BE2C (cell line): ENCODE measurements around the gene SYT3.

ENCODE experiments used
- DNase-seq: peaks from one replicate; pipeline ENCODE4 v3.0.0-alpha.2; 2020
- H3K27me3 ChIP-seq: fragments of 250-450 bp; sonication (Bioruptor Pico); 2 replicates; pipeline ENCODE4 v1.5.1; 2020; ENCODE audit warnings: mild to moderate bottlenecking
- H3K36me3 ChIP-seq: fragments of 250-450 bp; sonication (Bioruptor Pico); 2 replicates; pipeline ENCODE4 v1.5.1; 2020; ENCODE audit warnings: mild to moderate bottlenecking
- H3K4me1 ChIP-seq: fragments of 250-450 bp; sonication (Bioruptor Pico); 2 replicates; pipeline ENCODE4 v1.5.1; 2020
- H3K4me3 ChIP-seq: 2 replicates; pipeline ENCODE4 v1.5.1; 2011; ENCODE audit warnings: low read depth, low read length
- H3K9me3 ChIP-seq: fragments of 250-450 bp; sonication (Bioruptor Pico); 2 replicates; pipeline ENCODE4 v1.5.1; 2020
- TF ChIP-seq, protein P1 (sequence below): IDR thresholded peaks from 2 replicates; pipeline ENCODE4 v1.5.1; 2012; ENCODE audit warnings: mild to moderate bottlenecking, low read depth, low read length

Gene SYT3

DNA sequence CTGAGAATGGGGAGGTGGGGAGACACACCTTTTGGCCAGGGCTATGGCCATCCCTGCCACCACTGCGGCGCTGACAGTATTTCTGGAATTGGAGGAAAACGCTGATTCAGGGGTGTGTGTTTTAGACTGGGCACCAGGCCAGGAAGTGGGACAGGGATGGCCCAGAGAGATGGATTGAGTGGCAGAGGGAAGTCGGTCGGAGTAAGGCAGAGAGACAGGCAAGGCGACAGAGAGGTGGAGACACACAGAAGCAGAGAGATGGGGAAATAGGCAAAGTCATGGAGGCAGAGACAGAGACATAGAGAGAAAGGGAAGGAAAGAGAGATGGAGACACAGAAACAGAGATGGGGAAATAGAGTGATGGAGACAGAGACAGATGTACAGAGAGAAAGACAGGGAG is 5.4 kb upstream of the SYT3 start:
- no peaks in the 10 kb centered on the region for H3K4me1 ChIP-seq
- H3K9me3 ChIP-seq = no peaks in the 10 kb centered on the region
- peaks cover 24% of the 10 kb centered on the region for H3K27me3 ChIP-seq
- H3K36me3 ChIP-seq = no peaks in the 10 kb centered on the region
- TF ChIP-seq, protein P1, sequence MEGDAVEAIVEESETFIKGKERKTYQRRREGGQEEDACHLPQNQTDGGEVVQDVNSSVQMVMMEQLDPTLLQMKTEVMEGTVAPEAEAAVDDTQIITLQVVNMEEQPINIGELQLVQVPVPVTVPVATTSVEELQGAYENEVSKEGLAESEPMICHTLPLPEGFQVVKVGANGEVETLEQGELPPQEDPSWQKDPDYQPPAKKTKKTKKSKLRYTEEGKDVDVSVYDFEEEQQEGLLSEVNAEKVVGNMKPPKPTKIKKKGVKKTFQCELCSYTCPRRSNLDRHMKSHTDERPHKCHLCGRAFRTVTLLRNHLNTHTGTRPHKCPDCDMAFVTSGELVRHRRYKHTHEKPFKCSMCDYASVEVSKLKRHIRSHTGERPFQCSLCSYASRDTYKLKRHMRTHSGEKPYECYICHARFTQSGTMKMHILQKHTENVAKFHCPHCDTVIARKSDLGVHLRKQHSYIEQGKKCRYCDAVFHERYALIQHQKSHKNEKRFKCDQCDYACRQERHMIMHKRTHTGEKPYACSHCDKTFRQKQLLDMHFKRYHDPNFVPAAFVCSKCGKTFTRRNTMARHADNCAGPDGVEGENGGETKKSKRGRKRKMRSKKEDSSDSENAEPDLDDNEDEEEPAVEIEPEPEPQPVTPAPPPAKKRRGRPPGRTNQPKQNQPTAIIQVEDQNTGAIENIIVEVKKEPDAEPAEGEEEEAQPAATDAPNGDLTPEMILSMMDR = no peak
- DNase-seq = no peak
- H3K4me3 ChIP-seq = no peak overlapping the region

DNA sequence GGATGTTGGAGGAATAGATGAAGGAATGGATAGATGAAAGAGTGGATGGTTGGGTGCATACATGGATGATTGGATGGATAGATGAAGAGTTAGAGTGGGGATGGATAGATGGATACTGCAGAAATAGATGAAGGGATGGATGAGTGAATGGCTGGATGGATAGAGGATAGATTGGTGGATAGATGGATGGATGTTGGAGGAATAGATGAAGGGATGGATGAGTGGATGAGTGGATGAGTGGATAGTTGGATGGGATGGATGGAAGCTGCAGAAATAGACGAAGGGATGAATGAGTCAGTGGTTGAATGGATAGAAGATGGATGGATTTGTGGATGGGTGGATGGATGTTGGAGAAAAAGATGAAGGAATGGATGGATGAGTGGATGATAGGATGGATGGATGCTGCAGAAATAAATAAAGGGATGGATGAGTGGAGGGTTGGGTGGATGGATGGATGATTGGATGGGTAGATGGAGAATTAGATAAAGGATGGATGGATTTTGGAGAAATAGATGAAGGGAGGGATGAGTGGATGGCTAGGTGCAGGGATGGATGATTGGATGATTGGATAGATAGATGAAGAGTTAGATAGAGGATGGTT is 4.7 kb upstream of the SYT3 start:
- Histone ChIP-seq H3K9me3 (no peaks in the 10 kb centered on the region), H3K4me3 (no peak overlapping the region), H3K4me1 (no peaks in the 10 kb centered on the region), H3K27me3 (peaks cover 24% of the 10 kb centered on the region), H3K36me3 (no peaks in the 10 kb centered on the region)
- TF ChIP-seq, protein P1 = no peak
- no peak for DNase-seq

DNA sequence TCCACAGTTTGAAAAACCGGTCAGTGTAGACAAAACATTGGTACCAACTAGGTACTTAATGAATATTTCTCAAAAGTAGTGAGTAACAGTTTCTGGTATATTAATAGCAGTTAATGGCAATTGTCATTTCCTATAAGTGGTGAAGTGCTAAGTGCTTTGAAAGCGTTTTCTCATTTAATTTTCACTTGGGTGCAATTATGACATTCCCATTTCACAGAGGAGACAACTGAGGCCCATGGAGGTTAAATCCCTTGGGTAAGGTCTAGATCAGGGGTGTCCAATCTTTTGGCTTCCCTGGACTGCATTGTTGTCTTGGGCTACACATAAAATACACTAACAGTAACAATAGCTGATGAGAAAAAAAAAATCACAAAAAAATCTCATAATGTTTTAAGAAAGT is 687 bp upstream of the SYT3 start:
- H3K36me3 ChIP-seq = no peaks in the 10 kb centered on the region
- TF ChIP-seq, protein P1 = no peak
- no peak overlapping the region for H3K4me3 ChIP-seq
- no peaks in the 10 kb centered on the region for H3K4me1 ChIP-seq
- no peak for DNase-seq
- H3K9me3 ChIP-seq = no peaks in the 10 kb centered on the region
- peaks cover 42% of the 10 kb centered on the region for H3K27me3 ChIP-seq

DNA sequence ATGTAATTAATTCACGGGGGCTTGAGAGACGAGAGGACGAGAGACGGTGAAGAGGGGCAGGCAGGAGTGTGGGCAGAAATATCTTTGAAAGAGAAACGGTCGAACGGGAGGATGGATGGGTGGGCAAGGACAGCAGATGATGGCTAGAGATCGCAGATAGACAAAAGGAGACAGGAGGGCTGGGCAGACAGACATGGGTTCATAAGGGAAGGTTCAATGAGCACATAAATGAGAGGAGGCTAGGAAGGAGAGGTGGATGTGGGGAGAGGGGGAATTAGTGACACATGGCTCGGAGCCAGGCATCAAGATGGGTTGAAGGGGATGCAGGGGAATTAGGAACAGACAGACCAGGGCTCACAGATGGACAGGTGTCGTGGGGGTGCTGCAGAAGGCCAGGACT is 1.1 kb downstream of the SYT3 start:
- H3K9me3 ChIP-seq = no peaks in the 10 kb centered on the region
- peaks cover 28% of the 10 kb centered on the region for H3K27me3 ChIP-seq
- H3K36me3 ChIP-seq = no peaks in the 10 kb centered on the region
- TF ChIP-seq, protein P1 = no peak
- H3K4me3 ChIP-seq = peak overlapping the region; percentile 76
- no peak for DNase-seq
- H3K4me1 ChIP-seq = no peaks in the 10 kb centered on the region

DNA sequence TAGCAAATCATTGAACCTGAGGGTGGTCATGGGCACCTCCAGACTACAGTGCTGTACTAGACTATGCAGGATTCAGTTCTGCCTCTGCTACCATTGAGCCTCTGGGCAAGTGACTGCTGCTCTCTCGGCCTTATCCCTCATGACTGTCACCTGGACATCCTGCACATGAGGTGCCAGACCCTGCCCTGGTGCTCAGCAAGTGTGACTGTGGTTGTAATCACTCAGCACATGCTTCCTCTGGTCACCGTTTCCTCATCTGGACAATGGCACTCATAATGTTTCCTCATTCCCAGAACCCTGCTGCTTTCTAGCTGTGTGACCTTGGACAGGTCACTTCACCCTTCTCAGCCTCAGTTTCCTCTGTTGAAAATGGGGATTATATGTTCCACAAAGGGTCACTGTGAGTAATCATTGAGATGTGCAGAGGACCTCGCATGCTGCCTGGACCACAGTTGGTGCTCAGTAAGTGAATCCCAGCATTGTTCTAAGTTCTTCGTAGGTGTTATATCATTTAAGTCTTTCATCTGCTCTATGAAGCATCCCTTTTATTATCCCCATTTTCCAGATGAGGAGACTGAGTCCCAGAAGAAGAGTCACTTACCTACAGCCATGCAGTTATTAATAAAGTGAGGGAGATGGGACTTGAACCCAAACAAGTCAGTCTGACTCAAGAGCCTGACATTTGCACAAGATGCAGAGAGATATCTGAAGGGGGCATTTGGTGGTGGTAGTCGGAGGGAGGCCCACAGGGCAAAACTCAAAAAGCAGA is 3.2 kb downstream of the SYT3 start:
- Histone ChIP-seq H3K4me3 (no peak overlapping the region), H3K9me3 (no peaks in the 10 kb centered on the region), H3K36me3 (no peaks in the 10 kb centered on the region), H3K4me1 (no peaks in the 10 kb centered on the region), H3K27me3 (peaks cover 18% of the 10 kb centered on the region)
- TF ChIP-seq, protein P1 = no peak
- no peak for DNase-seq

DNA sequence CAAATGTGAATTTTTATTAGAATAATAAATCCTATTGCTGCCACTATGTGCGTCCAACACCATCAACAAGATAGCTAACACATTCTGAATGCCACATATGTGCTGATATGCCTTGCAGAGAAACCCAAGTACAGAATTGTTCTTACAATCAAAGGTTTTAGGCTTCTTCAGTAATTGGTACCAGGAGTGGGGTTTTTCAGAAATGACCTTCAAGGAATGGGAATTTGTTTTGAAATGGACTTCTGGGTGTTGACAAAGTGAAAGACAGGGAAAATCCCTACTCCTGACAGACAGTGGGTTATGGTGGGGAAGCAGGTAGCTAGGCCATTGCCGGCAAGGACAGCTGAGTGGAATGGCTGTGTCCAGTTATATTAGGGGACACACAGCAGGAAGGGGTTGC is 5.7 kb downstream of the SYT3 start:
- TF ChIP-seq, protein P1 = no peak
- peaks cover 17% of the 10 kb centered on the region for H3K27me3 ChIP-seq
- no peak for DNase-seq

More for the DNA sequence above, 5.7 kb downstream of the SYT3 start:
- H3K9me3 ChIP-seq = no peaks in the 10 kb centered on the region
- no peak overlapping the region for H3K4me3 ChIP-seq
- H3K36me3 ChIP-seq = no peaks in the 10 kb centered on the region
- H3K4me1 ChIP-seq = no peaks in the 10 kb centered on the region
